ENCODE results near the gene DSE. TPM values are rescaled to one million over a fixed set of nuclear protein-coding genes. Genes with fewer than 3 reads are reported as not detected.

The DSE gene
- total RNA-seq, 1 experiment from 2014 or later = 43.3 TPM

- intact Hi-C loops (cut with micrococcal nuclease; ENCODE audit: unreplicated experiment) = no loop called here
- no peaks in the 10 kb centered on the region for H3K9me3 ChIP-seq (ENCODE audit: insufficient read depth, low read depth)
- H3K9me2 ChIP-seq (ENCODE audit: insufficient read depth) = no peaks in the 10 kb centered on the region
- ChIA-PET POLR2A (ENCODE audit: unreplicated experiment) (interaction anchor here (0.6 kb wide), 1 partner anchor 13 kb away, joined by 6 read pairs; no protein-coding TSS in a partner anchor), CTCF (no interaction called here)
- H3F3A ChIP-seq (ENCODE audit: insufficient read depth, low read depth) = no peaks in the 10 kb centered on the region
- no peaks in the 10 kb centered on the region for H3K4me1 ChIP-seq (replicated peaks; ENCODE audit: insufficient read depth)
- H2AFZ ChIP-seq = no peak overlapping the region
- no peak overlapping the region for H3K4me2 ChIP-seq
- TF ChIP-seq EZH2 (IDR thresholded peaks at IDR 0.05; ENCODE audit: low read depth) (no peak), CTCF (conservative IDR thresholded peaks at IDR 0.05) (no peak)
- H3K36me3 ChIP-seq (ENCODE audit: low read depth) = no peaks in the 10 kb centered on the region
- BruUV-seq (replicated peaks) = no TSS peak
- no peak overlapping the region for H3K4me3 ChIP-seq
- no peak for DNase-seq
- no peaks in the 10 kb centered on the region for H3K27me3 ChIP-seq (ENCODE audit: insufficient read depth, low read depth)
- no peaks in the 10 kb centered on the region for H4K20me1 ChIP-seq (ENCODE audit: insufficient read depth)
- H3K79me2 ChIP-seq (ENCODE audit: low read depth) = no peaks in the 10 kb centered on the region
- no peak overlapping the region for H3K27ac ChIP-seq
These were observed 7.0 kb upstream of the DSE start for GRCh38 chr6:116363759-116364158.

DNA sequence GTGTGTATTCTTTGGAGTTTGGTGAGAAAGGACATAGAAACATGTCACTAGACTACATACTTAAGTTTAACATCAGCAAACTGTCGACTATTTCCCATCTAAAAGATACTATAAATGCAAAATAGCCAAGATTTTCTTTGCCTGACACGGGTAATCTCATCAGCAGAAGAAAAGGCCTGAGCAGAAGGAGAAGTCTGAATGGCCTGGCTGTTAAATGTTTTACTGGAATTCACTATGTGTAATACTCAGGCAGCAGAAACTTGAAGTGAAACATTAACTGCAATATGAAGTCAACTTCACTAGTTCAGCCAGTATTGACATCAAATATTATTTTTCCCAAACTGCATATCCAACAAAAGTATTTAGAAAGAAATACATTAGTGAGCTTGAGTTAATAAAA lies 6.4 kb upstream of the DSE start:
- Histone ChIP-seq H3K4me3 (no peak overlapping the region), H3K79me2 (ENCODE audit: low read depth) (no peaks in the 10 kb centered on the region; the same call in 1 of the 2 replicates), H3K9me2 (ENCODE audit: insufficient read depth) (no peaks in the 10 kb centered on the region), H3K4me1 (replicated peaks; ENCODE audit: insufficient read depth) (peaks cover 4% of the 10 kb centered on the region; the same call in 1 of the 2 replicates), H3K27me3 (ENCODE audit: insufficient read depth, low read depth) (no peaks in the 10 kb centered on the region), H3F3A (ENCODE audit: insufficient read depth, low read depth) (no peaks in the 10 kb centered on the region), H2AFZ (no peak overlapping the region), H3K27ac (no peak overlapping the region), H3K9me3 (ENCODE audit: insufficient read depth, low read depth) (no peaks in the 10 kb centered on the region), H3K36me3 (ENCODE audit: low read depth) (no peaks in the 10 kb centered on the region), H3K4me2 (no peak overlapping the region), H4K20me1 (ENCODE audit: insufficient read depth) (no peaks in the 10 kb centered on the region)
- no peak for DNase-seq
- POLR2A ChIA-PET (ENCODE audit: unreplicated experiment) = no interaction called here
- CTCF ChIA-PET = no interaction called here
- BruUV-seq (replicated peaks) = no TSS peak
- TF ChIP-seq CTCF (conservative IDR thresholded peaks at IDR 0.05) = no peak
- no peak for TF ChIP-seq EZH2 (IDR thresholded peaks at IDR 0.05; ENCODE audit: low read depth)
- intact Hi-C loops (cut with micrococcal nuclease; ENCODE audit: unreplicated experiment) = no loop called here

DNA sequence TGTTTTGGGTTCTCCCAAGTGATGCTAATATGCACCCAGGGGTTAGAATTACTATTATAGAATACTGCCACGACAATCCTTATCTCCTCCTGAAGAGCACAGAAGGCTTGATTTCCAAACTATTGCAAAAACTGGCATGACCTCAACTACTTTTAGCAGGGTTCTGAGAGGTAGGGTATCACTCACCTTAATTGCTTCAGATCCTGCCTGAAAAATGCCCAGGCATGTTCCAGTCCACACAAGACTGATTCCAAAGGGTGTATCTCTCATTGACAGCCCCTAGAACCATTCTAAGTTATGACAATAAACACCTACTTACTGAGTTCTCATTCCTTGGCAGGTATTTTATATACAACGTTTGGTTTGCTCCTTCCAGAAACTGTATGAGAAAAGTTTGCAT lies 5.0 kb upstream of the DSE start:
- H3K27me3 ChIP-seq (ENCODE audit: insufficient read depth, low read depth) = no peaks in the 10 kb centered on the region
- ChIA-PET POLR2A (ENCODE audit: unreplicated experiment) (no interaction called here), CTCF (no interaction called here)
- no TSS peak for BruUV-seq (replicated peaks)
- H3F3A ChIP-seq (ENCODE audit: insufficient read depth, low read depth) = no peaks in the 10 kb centered on the region
- no peaks in the 10 kb centered on the region for H3K9me3 ChIP-seq (ENCODE audit: insufficient read depth, low read depth)
- no peaks in the 10 kb centered on the region for H3K9me2 ChIP-seq (ENCODE audit: insufficient read depth)
- H4K20me1 ChIP-seq (ENCODE audit: insufficient read depth) = no peaks in the 10 kb centered on the region
- intact Hi-C loops (cut with micrococcal nuclease; ENCODE audit: unreplicated experiment) = no loop called here
- H3K4me2 ChIP-seq = no peak overlapping the region
- H3K79me2 ChIP-seq (ENCODE audit: low read depth) = no peaks in the 10 kb centered on the region; the same call in 1 of the 2 replicates
- H3K4me3 ChIP-seq = no peak overlapping the region
- H3K27ac ChIP-seq = no peak overlapping the region
- DNase-seq = no peak
- TF ChIP-seq EZH2 (IDR thresholded peaks at IDR 0.05; ENCODE audit: low read depth) (no peak), CTCF (conservative IDR thresholded peaks at IDR 0.05) (no peak)
- no peaks in the 10 kb centered on the region for H3K36me3 ChIP-seq (ENCODE audit: low read depth)
- H2AFZ ChIP-seq = no peak overlapping the region
- H3K4me1 ChIP-seq (replicated peaks; ENCODE audit: insufficient read depth) = peaks cover 11% of the 10 kb centered on the region; the same call in 1 of the 2 replicates

Measured in PC-9 (cell line).